Karpas-422 (cell line): Measurements from ENCODE around the gene SWAP70. TPM values are rescaled to one million over a fixed set of nuclear protein-coding genes. Genes with fewer than 3 reads are reported as not detected.
A peak's percentile ranks its signal among the peaks of the same experiment; 100 is the strongest.

Experiments used
- DNase-seq: peaks from one replicate; pipeline ENCODE4 v3.0.0-alpha.2; 2015
- H2AFZ ChIP-seq: fragments of 200-600 bp; sonication (generic); 2 replicates; pipeline ENCODE4 v1.6.1; 2014; ENCODE audit warnings: antibody characterized with exemption, low read length, mixed read lengths
- H3K27ac ChIP-seq: fragments of 200-600 bp; sonication (generic); 2 replicates; pipeline ENCODE4 v1.5.1; 2014; ENCODE audit warnings: mild to moderate bottlenecking, low read length, moderate library complexity
- H3K27me3 ChIP-seq: fragments of 200-600 bp; sonication (generic); 2 replicates; pipeline ENCODE4 v1.6.1; 2014; ENCODE audit warnings: low read length, mixed read lengths
- H3K36me3 ChIP-seq: fragments of 200-600 bp; sonication (generic); 2 replicates; pipeline ENCODE4 v1.6.1; 2014; ENCODE audit warnings: low read length, mixed read lengths; ENCODE audit not compliant: insufficient read depth
- H3K4me1 ChIP-seq: fragments of 200-600 bp; sonication (generic); 2 replicates; pipeline ENCODE4 v1.6.1; 2014; ENCODE audit warnings: mild to moderate bottlenecking, low read length, mixed read lengths
- H3K4me2 ChIP-seq: fragments of 200-600 bp; sonication (generic); 2 replicates; pipeline ENCODE4 v1.6.1; 2014; ENCODE audit warnings: low read length, low read depth, mild to moderate bottlenecking; ENCODE audit not compliant: poor library complexity, severe bottlenecking
- H3K4me3 ChIP-seq: fragments of 200-600 bp; sonication (generic); 2 replicates; pipeline ENCODE4 v1.5.1; 2014; ENCODE audit warnings: mild to moderate bottlenecking, antibody characterized with exemption, low read length, mixed read lengths
- H3K79me2 ChIP-seq: fragments of 200-600 bp; sonication (generic); 2 replicates; pipeline ENCODE4 v1.6.1; 2014; ENCODE audit warnings: mild to moderate bottlenecking, low read length, mixed read lengths
- H3K9ac ChIP-seq: fragments of 200-600 bp; sonication (generic); 2 replicates; pipeline ENCODE4 v1.6.0; 2014; ENCODE audit warnings: low read length
- H3K9me2 ChIP-seq: fragments of 200-600 bp; sonication (generic), shearing (Covaris generic); replicated peaks from 2 replicates; pipeline ENCODE4 v1.6.0; 2014; ENCODE audit warnings: mild to moderate bottlenecking, low read length, moderate library complexity; ENCODE audit not compliant: insufficient read depth
- H3K9me3 ChIP-seq: fragments of 300-700, 200-600 bp; sonication (generic); 2 replicates; pipeline ENCODE4 v1.6.1; 2014; ENCODE audit warnings: low read length, mixed read lengths
- H4K20me1 ChIP-seq: fragments of 200-600 bp; sonication (generic); 2 replicates; pipeline ENCODE4 v1.6.1; 2014; ENCODE audit warnings: mild to moderate bottlenecking, antibody characterized with exemption, low read length, low read depth; ENCODE audit not compliant: insufficient read depth
- total RNA-seq: library from RNA; depleted of rRNA; stranded (reverse); fragments of >200 nt; shearing (Covaris generic); gene quantifications from 2 replicates; pipeline ENCODE4 v1.2.3, GENCODE V29; 2014; ENCODE audit warnings: low replicate concordance

SWAP70 gene
- total RNA-seq, 1 experiment from 2014 or later = 82.4 TPM

DNA sequence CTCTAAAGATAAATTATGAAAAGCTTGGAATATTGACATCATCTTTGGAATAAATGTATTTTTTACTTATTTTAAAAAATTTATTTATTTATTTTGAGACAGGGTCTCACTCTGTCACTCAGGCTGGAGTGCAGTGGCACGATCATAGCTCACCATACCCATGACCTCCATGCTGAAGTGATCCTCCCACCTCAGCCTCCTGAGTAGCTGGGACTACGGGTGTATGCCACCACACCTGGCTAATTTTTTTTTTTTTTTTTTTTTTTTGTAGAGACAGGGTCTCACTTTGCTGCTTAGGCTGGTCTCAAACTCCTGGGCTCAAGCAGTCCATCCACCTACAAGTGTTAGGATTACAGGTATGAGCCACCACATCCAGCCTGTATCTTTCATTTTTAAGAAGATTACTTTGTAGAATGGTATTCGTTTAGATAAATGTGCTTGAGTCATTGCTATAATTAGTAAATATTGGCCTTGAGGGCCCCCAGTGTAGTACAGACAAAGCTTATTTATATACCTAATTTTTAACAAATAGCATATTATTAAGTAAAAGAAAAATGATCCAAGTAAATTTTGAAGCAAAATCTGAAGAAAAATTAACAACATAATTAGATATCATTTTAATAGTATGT, 8.5 kb downstream of the SWAP70 start:
- peak overlapping the region; percentile 78 for H3K27ac ChIP-seq
- no peaks in the 10 kb centered on the region for H4K20me1 ChIP-seq
- no peak for DNase-seq
- peak overlapping the region; percentile 40 for H3K4me2 ChIP-seq
- H3K9ac ChIP-seq = no peak overlapping the region
- H2AFZ ChIP-seq = no peak overlapping the region
- peaks cover 30% of the 10 kb centered on the region for H3K36me3 ChIP-seq
- no peaks in the 10 kb centered on the region for H3K9me3 ChIP-seq
- no peaks in the 10 kb centered on the region for H3K27me3 ChIP-seq
- no peaks in the 10 kb centered on the region for H3K9me2 ChIP-seq
- H3K79me2 ChIP-seq = peaks cover 83% of the 10 kb centered on the region
- no peak overlapping the region for H3K4me3 ChIP-seq
- H3K4me1 ChIP-seq = peaks cover 73% of the 10 kb centered on the region

DNA sequence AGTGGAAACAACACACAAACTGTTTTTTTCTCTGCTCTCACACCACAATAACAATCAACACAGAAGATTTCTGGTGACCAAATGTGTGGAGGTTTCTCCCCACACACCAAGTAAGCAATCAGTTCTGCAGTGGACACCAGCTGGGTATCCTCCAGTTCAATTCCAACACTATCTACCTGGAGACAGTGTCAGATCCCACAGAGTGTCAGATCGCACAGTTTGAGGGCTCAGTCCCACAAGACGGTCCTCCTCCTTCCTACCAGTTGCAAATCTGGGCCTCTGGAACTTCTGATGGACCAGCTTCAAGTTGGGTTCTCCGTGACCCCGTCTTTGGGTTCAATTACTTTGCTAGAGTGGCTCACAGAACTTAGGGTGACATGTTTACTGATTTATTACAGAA, 9.0 kb downstream of the SWAP70 start:
- Histone ChIP-seq H3K9me3 (no peaks in the 10 kb centered on the region), H3K27me3 (no peaks in the 10 kb centered on the region), H3K4me2 (peak overlapping the region; percentile 40), H2AFZ (no peak overlapping the region), H3K4me1 (peaks cover 73% of the 10 kb centered on the region), H3K9me2 (no peaks in the 10 kb centered on the region), H4K20me1 (no peaks in the 10 kb centered on the region), H3K4me3 (no peak overlapping the region; the same call in 1 of the 2 replicates), H3K27ac (peak overlapping the region; percentile 78), H3K79me2 (peaks cover 83% of the 10 kb centered on the region), H3K9ac (0 out of 2 replicates have a peak overlapping the region, but pooled peaks have one; percentile 4), H3K36me3 (peaks cover 27% of the 10 kb centered on the region)
- DNase-seq = no peak

DNA sequence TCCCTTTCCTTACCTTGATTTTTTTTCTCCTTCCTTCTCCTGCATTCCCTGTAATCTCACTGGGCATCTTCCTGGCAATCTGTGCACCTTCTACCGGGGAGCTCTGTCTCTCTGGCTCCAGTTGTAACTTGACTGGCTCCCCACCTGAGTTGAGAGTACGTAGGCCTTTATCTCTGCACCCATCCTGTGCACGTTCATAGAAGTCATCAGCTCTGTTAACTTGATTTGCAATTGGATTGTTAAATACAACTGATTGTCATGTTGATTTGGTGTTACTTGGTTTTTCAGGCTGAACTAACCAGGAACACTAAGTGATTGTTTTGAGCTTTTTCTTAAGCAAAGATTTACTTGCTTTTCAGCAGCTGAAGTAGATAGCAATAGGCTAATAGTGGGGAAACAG, 11.8 kb downstream of the SWAP70 start:
- Histone ChIP-seq H3K4me2 (peak overlapping the region; percentile 21), H3K36me3 (peaks cover 12% of the 10 kb centered on the region), H3K27ac (peak overlapping the region; percentile 78), H3K9ac (no peak overlapping the region), H3K27me3 (no peaks in the 10 kb centered on the region), H3K79me2 (peaks cover 81% of the 10 kb centered on the region), H3K4me1 (peaks cover 80% of the 10 kb centered on the region), H3K9me2 (no peaks in the 10 kb centered on the region), H2AFZ (no peak overlapping the region), H4K20me1 (no peaks in the 10 kb centered on the region), H3K4me3 (no peak overlapping the region), H3K9me3 (no peaks in the 10 kb centered on the region)
- no peak for DNase-seq

DNA sequence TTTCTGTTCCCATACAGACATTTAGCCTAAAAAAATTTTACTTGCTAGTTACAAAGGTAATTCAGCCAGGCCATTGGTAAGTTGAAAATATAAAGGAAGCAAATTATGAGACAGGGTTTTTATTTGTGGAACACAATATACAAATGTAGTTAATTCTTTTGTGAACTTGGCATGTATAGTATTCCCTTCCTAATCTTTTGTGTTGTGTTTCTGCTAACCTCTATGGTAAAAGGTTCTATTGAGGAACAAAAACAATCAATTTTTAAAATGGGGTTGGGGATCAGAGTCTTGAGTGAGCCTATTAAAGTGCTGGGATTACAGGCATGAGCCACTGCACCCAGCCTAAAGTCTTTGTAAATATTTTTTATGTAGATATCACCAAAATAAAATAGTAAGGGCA, 14.1 kb downstream of the SWAP70 start:
- Histone ChIP-seq H3K27me3 (no peaks in the 10 kb centered on the region), H3K4me2 (peak overlapping the region; percentile 26), H3K9ac (peak overlapping the region; percentile 1; the same call in 1 of the 2 replicates), H4K20me1 (no peaks in the 10 kb centered on the region; the same call in 1 of the 2 replicates), H3K9me3 (no peaks in the 10 kb centered on the region), H3K27ac (peak overlapping the region; percentile 78), H3K4me3 (no peak overlapping the region), H3K4me1 (peaks cover 96% of the 10 kb centered on the region), H3K9me2 (no peaks in the 10 kb centered on the region), H3K79me2 (peaks cover 94% of the 10 kb centered on the region), H3K36me3 (peaks cover 7% of the 10 kb centered on the region), H2AFZ (no peak overlapping the region)
- peak; percentile 46 for DNase-seq

DNA sequence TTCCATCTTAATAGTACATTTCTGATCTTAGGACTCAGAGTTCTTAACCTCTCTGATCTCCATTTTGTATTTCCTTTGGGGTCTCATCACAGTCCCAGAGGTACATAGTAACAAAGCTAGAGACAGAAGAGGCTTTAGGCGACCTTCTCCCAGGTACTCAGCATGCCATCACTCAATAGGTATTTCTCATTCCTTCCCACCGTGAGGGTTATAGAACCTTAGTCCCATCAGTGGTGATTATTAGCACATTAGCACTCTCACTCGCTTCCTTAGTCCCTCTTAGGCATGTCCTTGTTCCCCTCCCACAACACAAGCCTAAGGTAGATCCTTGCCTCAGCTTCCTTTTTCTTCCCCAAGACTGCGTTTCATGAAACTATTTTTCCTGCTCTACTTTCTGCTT, 14.7 kb downstream of the SWAP70 start:
- Histone ChIP-seq H3K4me1 (peaks cover 96% of the 10 kb centered on the region), H3K9ac (no peak overlapping the region), H3K9me3 (no peaks in the 10 kb centered on the region), H3K27ac (peak overlapping the region; percentile 78), H2AFZ (no peak overlapping the region), H3K4me2 (peak overlapping the region; percentile 10), H3K9me2 (no peaks in the 10 kb centered on the region), H3K79me2 (peaks cover 94% of the 10 kb centered on the region), H3K36me3 (peaks cover 2% of the 10 kb centered on the region; the same call in 1 of the 2 replicates), H3K27me3 (no peaks in the 10 kb centered on the region), H4K20me1 (no peaks in the 10 kb centered on the region; the same call in 1 of the 2 replicates), H3K4me3 (no peak overlapping the region)
- DNase-seq = peak; percentile 51

DNA sequence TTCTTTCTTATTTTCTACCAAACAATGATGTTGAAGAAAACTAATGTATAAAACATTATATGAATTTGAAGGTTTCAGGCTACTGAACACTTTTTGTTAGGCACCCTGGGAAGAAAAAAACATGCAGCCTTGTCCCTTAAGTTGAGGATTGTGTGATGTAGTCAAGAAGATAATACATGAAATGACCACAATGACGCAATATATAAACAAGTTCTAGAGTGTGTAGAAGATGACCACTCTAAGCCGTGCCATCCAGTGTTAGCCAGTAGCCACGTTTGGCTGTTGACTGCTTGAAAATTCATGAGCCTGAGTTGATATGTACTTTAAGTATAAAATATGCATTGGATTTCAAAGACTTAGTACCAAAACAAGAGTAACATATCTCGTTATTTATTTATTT, 16.2 kb downstream of the SWAP70 start:
- H3K4me3 ChIP-seq = 0 out of 2 replicates have a peak overlapping the region, but pooled peaks have one; percentile 22
- no peaks in the 10 kb centered on the region for H3K9me2 ChIP-seq
- H3K79me2 ChIP-seq = peaks cover 95% of the 10 kb centered on the region
- peaks cover 96% of the 10 kb centered on the region for H3K4me1 ChIP-seq
- peak overlapping the region; percentile 48 for H3K4me2 ChIP-seq
- no peak overlapping the region for H2AFZ ChIP-seq
- H3K9me3 ChIP-seq = no peaks in the 10 kb centered on the region
- peak overlapping the region; percentile 14; the same call in 1 of the 2 replicates for H3K9ac ChIP-seq
- no peaks in the 10 kb centered on the region for H3K27me3 ChIP-seq
- no peak for DNase-seq
- peaks cover 2% of the 10 kb centered on the region; the same call in 1 of the 2 replicates for H3K36me3 ChIP-seq
- H3K27ac ChIP-seq = peak overlapping the region; percentile 100
- no peaks in the 10 kb centered on the region; the same call in 1 of the 2 replicates for H4K20me1 ChIP-seq

DNA sequence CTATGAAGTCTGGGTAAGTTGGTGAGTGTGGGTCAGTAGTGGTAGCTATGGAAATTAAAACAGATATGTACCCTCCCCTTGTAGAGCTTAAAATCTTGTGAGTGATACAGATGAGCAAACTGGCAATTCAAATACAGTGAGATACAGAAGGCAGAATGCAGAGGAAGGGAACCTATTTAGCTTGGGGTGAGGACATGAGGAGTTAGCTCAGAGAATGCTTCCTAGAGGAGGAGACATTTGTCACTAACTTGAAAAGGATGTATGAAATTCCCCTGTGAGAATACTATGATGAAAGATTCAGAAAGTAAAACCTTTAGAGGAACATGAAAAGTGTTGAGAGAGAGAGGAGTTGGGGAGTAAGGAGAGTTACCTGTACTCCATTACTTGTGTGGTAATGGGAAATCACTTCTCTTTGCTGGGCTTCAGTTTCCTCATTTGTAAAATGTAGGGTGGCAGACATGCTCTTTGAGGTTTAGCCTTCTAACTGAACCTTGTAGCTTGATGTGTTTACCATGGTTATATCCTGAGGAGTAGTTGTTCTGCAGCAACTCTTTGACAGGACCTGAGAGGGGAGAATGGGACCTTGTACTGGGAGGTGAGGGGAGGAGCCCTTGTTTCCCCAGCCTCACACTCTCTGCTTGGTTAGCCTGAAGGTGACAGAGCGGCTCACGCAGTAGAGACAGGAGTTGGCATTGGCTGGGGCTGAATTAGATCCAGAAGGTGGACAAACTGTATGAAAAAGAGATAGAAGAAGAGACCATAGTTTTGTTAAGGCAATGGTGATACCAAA, 17.9 kb downstream of the SWAP70 start:
- no peaks in the 10 kb centered on the region for H3K27me3 ChIP-seq
- H4K20me1 ChIP-seq = no peaks in the 10 kb centered on the region; the same call in 1 of the 2 replicates
- H3K9me3 ChIP-seq = no peaks in the 10 kb centered on the region
- H3K36me3 ChIP-seq = peaks cover 2% of the 10 kb centered on the region; the same call in 1 of the 2 replicates
- peak; percentile 73 for DNase-seq
- H3K27ac ChIP-seq = peak overlapping the region; percentile 100
- H3K79me2 ChIP-seq = peaks cover 92% of the 10 kb centered on the region
- H3K4me2 ChIP-seq = peak overlapping the region; percentile 48
- no peaks in the 10 kb centered on the region for H3K9me2 ChIP-seq
- H3K9ac ChIP-seq = peak overlapping the region; percentile 37
- H3K4me1 ChIP-seq = peaks cover 95% of the 10 kb centered on the region
- no peak overlapping the region for H2AFZ ChIP-seq
- H3K4me3 ChIP-seq = 0 out of 2 replicates have a peak overlapping the region, but pooled peaks have one; percentile 22
